Loucy (cell line): ENCODE data around the gene JSRP1.

Experiments used
- H2AFZ ChIP-seq: fragments of 200-600 bp; sonication (generic); 2 replicates; pipeline ENCODE4 v1.6.0; 2016; ENCODE audit warnings: antibody characterized with exemption, mild to moderate bottlenecking, low read length, moderate library complexity
- H3F3A ChIP-seq: fragments of 200-600 bp; 2 replicates; pipeline ENCODE4 v1.6.0; 2016; ENCODE audit warnings: antibody characterized with exemption, low read depth, mild to moderate bottlenecking
- H3K27me3 ChIP-seq: fragments of 200-600 bp; sonication (generic); 2 replicates; pipeline ENCODE4 v1.6.1; 2014; ENCODE audit warnings: low read length, mild to moderate bottlenecking; ENCODE audit not compliant: insufficient read depth, poor library complexity, severe bottlenecking
- H3K36me3 ChIP-seq: fragments of 200-600 bp; sonication (generic); 2 replicates; pipeline ENCODE4 v1.6.1; 2016; ENCODE audit warnings: low read length; ENCODE audit not compliant: insufficient read depth
- H3K4me1 ChIP-seq: fragments of 200-600 bp; sonication (generic); 2 replicates; pipeline ENCODE4 v1.5.1; 2014; ENCODE audit warnings: low read length, mild to moderate bottlenecking; ENCODE audit not compliant: insufficient read depth, poor library complexity, severe bottlenecking
- H3K4me2 ChIP-seq: fragments of 200-600 bp; sonication (generic); 2 replicates; pipeline ENCODE4 v1.6.0; 2014; ENCODE audit warnings: antibody characterized with exemption, low read length, low read depth, mild to moderate bottlenecking; ENCODE audit not compliant: poor library complexity, severe bottlenecking
- H3K4me3 ChIP-seq: fragments of 200-600 bp; sonication (generic); 2 replicates; pipeline ENCODE4 v1.5.1; 2014; ENCODE audit warnings: low read length, mild to moderate bottlenecking, mixed read lengths; ENCODE audit not compliant: poor library complexity, severe bottlenecking
- H3K79me2 ChIP-seq: fragments of 200-600 bp; sonication (generic); 2 replicates; pipeline ENCODE4 v1.6.1; 2014; ENCODE audit warnings: low read length; ENCODE audit not compliant: insufficient read depth
- H3K9ac ChIP-seq: fragments of 200-600 bp; sonication (generic); 2 replicates; pipeline ENCODE4 v1.6.0; 2014; ENCODE audit warnings: mild to moderate bottlenecking, low read depth, low read length, moderate library complexity; ENCODE audit not compliant: poor library complexity, severe bottlenecking
- H3K9me2 ChIP-seq: fragments of 200-600 bp; sonication (generic); replicated peaks from 2 replicates; pipeline ENCODE4 v1.6.1; 2016; ENCODE audit warnings: low read depth, low read length, mixed read lengths
- H3K9me3 ChIP-seq: fragments of 200-600 bp; sonication (generic); 2 replicates; pipeline ENCODE4 v1.6.1; 2014; ENCODE audit warnings: mild to moderate bottlenecking, antibody characterized with exemption, low read length, low read depth; ENCODE audit not compliant: insufficient read depth
- H4K20me1 ChIP-seq: fragments of 200-600 bp; sonication (generic); 2 replicates; pipeline ENCODE4 v1.6.0; 2014; ENCODE audit warnings: antibody characterized with exemption, low read length, mild to moderate bottlenecking; ENCODE audit not compliant: insufficient read depth, poor library complexity, severe bottlenecking
- EZH2phosphoT487 ChIP-seq: fragments of 200-600 bp; IDR thresholded peaks from 2 replicates; pipeline ENCODE4 v1.6.1; 2018; ENCODE audit warnings: antibody characterized with exemption, mild to moderate bottlenecking, moderate library complexity, borderline replicate concordance
- TF ChIP-seq, protein P1 (sequence below): fragments of 200-600 bp; sonication (generic); conservative IDR thresholded peaks from 2 replicates; pipeline ENCODE4 v1.5.1; 2014; ENCODE audit warnings: mild to moderate bottlenecking, antibody characterized with exemption, low read length

Gene JSRP1

DNA sequence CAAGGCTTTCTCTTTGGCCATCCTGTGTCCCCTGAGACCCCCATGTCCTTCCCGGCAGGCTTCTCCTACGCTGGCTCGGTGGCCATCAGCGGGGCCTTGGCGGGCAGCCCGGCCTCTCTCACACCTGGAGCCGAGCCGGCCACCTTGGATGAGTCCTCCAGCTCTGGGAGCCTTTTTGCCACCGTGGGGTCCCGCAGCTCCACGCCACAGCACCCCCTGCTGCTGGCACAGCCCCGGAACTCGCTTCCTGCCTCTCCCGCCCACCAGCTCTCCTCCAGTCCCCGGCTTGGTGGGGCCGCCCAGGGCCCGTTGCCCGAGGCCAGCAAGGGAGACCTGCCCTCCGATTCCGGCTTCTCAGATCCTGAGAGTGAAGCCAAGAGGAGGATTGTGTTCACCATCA is 34.3 kb downstream of the JSRP1 start:
- Histone ChIP-seq H3K36me3 (peaks cover 85% of the 10 kb centered on the region; the same call in 1 of the 2 replicates), H3K9ac (no peak overlapping the region)

DNA sequence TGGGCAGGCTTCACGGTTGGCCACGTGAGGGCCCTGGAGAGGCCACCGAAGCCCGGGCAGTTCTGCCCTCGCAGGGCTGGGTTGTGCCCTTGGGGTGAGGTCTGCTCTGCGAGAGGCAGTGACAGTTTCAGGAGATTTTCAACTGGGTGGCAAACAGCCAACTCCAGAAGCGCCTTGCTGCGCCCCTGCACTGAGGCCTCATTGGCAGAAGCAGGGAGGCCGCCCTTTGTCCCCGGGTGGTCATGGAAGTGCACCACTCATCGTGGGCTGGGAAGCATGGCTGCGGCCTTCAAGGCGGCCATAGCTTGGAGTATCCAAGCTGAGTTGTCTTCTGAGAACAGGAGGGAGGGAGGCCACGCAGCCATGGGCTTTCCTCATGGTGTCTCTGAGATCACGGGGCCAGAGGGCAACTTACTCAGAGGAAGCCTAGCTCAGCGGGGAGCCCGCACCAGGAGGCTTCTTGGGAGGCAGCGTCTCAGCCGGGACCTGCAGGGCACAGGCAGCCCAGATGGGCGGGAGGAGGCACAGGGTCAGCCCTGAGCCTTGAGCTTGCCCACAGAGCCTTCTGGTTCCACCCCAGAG is 34.9 kb downstream of the JSRP1 start:
- Histone ChIP-seq H4K20me1 (no peaks in the 10 kb centered on the region), H3K9ac (no peak overlapping the region), H3K4me1 (no peaks in the 10 kb centered on the region), H3K79me2 (no peaks in the 10 kb centered on the region), H3K9me3 (no peaks in the 10 kb centered on the region), H3K4me2 (no peak overlapping the region), H3K27me3 (no peaks in the 10 kb centered on the region), H3K9me2 (no peaks in the 10 kb centered on the region), H3K4me3 (no peak overlapping the region), H3K36me3 (peaks cover 85% of the 10 kb centered on the region; the same call in 1 of the 2 replicates), H2AFZ (no peak overlapping the region), H3F3A (no peaks in the 10 kb centered on the region)
- TF ChIP-seq, protein P1, sequence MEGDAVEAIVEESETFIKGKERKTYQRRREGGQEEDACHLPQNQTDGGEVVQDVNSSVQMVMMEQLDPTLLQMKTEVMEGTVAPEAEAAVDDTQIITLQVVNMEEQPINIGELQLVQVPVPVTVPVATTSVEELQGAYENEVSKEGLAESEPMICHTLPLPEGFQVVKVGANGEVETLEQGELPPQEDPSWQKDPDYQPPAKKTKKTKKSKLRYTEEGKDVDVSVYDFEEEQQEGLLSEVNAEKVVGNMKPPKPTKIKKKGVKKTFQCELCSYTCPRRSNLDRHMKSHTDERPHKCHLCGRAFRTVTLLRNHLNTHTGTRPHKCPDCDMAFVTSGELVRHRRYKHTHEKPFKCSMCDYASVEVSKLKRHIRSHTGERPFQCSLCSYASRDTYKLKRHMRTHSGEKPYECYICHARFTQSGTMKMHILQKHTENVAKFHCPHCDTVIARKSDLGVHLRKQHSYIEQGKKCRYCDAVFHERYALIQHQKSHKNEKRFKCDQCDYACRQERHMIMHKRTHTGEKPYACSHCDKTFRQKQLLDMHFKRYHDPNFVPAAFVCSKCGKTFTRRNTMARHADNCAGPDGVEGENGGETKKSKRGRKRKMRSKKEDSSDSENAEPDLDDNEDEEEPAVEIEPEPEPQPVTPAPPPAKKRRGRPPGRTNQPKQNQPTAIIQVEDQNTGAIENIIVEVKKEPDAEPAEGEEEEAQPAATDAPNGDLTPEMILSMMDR = no peak
- no peak for TF ChIP-seq EZH2phosphoT487

More for the DNA sequence above, 34.3 kb downstream of the JSRP1 start:
- no peaks in the 10 kb centered on the region for H3K27me3 ChIP-seq
- H3K9me3 ChIP-seq = no peaks in the 10 kb centered on the region
- no peaks in the 10 kb centered on the region for H4K20me1 ChIP-seq
- H3K4me3 ChIP-seq = no peak overlapping the region
- no peak for TF ChIP-seq EZH2phosphoT487
- TF ChIP-seq, protein P1 = no peak
- H3K4me2 ChIP-seq = no peak overlapping the region
- H3K4me1 ChIP-seq = no peaks in the 10 kb centered on the region
- no peaks in the 10 kb centered on the region for H3K9me2 ChIP-seq
- no peaks in the 10 kb centered on the region for H3K79me2 ChIP-seq
- no peaks in the 10 kb centered on the region for H3F3A ChIP-seq
- no peak overlapping the region for H2AFZ ChIP-seq

DNA sequence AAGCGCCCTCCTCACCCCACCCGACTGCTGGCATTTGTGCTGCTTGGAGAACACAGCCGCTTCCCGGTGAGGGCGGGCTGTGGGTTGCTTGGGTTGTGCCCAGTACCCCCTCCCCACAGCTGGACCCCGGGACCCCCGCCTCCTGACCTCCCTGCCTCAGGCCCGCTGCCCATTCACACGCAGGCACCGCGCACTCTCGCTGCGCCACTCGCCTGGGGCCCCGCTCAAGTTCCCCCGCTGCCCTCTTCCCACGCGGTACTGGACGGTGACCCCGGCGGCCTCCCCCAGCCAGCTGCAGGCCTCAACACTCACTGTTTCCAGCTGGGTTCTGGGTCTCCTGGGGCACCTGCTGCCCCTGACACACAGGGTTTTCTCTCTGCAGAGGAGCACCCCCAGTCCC is 36.5 kb downstream of the JSRP1 start:
- Histone ChIP-seq H3K36me3 (peaks cover 85% of the 10 kb centered on the region; the same call in 1 of the 2 replicates), H4K20me1 (no peaks in the 10 kb centered on the region), H3K9me3 (no peaks in the 10 kb centered on the region), H3K79me2 (no peaks in the 10 kb centered on the region), H3K4me3 (no peak overlapping the region), H3K9ac (no peak overlapping the region), H3K4me1 (no peaks in the 10 kb centered on the region), H3K27me3 (no peaks in the 10 kb centered on the region), H3F3A (no peaks in the 10 kb centered on the region), H2AFZ (no peak overlapping the region), H3K9me2 (no peaks in the 10 kb centered on the region), H3K4me2 (no peak overlapping the region)
- TF ChIP-seq, protein P1 = no peak
- no peak for TF ChIP-seq EZH2phosphoT487
